GM10847 (cell line): ENCODE results near the gene SLC34A3.

Experiments
- POLR2A ChIP-seq: IDR thresholded peaks from 2 replicates; pipeline ENCODE4 v1.6.1; 2011; ENCODE audit not compliant: insufficient read length; ENCODE audit errors: extremely low read depth

Gene SLC34A3

DNA sequence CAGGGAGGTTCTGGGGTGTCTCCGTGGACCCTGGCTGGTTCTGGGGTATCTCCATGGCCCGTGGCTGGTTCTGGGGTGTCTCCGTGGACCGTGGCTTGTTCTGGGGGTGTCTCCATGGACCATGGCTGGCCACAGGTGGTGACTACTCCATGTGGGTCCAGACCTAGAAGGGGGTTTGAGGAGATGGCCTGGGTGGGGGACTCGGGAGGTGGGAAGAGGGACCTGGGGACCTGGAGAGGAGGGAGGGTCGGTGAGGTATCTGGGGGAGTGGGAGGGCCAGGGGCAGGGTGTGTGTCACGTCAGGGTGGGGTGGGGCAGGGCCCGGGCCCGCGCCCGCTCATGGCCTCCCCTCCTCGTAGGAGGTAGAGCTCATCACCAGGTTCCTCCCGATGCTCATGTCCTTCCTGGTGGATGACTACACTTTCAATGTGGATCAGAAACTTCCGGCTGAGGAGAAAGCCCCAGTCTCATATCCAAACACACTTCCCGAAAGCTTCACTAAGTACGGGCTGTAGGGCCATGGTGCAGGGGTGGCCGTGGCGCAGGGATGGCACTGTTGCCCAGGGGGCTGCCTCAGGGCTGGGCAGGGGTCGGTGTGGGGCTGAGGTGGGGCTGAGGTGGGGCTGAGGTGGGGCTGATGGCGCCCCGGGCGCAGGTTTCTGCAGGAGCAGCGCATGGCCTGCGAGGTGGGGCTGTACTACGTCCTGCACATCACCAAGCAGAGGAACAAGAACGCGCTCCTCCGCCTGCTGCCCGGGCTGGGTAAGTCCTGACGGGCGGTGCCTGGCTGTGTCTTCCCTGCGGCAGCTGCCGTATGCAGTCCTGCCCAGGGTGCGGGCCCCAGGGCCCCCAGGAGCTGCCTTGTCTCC is 36.1 kb downstream of the SLC34A3 start:
- no peak for TF ChIP-seq POLR2A

GRCh38 chr9:137267933-137268355 is 37.2 kb downstream of the SLC34A3 start:
- no peak for TF ChIP-seq POLR2A

- TF ChIP-seq POLR2A: no peak
Observed at GRCh38 chr9:137268538-137269201, 38.0 kb downstream of the SLC34A3 start.

DNA sequence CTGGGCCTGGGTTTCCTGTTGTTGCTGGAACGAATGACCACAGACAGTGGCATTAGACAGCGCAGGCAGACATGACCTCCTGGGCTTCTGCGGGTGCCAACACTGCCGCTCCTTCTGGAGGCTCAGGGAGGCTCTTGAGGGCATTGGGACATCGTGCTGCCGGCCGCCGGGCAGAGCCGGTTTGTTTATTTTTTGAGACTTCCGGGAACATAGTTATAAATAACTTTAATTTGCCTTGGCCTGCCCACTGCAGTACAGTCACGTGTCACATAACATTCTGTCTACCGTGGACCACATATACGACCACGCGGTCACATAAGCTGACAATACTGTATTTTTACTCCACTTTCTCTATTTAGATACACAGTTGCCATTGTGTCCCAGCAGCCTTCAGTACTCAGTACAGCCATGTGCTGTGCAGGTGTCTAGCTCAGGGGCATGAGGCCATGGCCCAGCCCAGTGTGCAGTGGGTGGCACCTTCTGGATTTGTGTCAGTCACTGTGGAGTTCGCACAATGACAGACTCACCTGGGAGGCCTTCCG is 38.6 kb downstream of the SLC34A3 start:
- TF ChIP-seq POLR2A: no peak

- no peak for TF ChIP-seq POLR2A
Observed at GRCh38 chr9:137270929-137271695, 40.4 kb downstream of the SLC34A3 start.

DNA sequence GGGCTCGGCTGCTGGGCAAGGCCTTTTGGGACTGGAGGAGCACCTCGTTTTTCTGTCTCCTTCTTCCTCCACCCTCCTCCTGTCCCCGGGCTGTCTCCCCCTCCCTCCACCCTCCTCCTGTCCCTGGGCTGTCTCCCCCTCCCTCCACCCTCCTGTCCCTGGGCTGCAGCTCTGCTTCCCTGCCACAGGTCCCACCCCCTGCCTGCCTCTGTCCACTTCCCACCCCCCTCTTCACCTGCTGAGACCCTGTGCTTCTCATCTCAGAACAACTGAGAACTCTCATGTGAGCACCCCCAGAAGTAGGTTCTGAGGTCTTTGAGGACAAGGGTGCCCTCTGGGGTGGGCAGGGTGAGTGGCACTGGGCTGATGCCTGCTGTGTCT is 41.0 kb downstream of the SLC34A3 start:
- no peak for TF ChIP-seq POLR2A

DNA sequence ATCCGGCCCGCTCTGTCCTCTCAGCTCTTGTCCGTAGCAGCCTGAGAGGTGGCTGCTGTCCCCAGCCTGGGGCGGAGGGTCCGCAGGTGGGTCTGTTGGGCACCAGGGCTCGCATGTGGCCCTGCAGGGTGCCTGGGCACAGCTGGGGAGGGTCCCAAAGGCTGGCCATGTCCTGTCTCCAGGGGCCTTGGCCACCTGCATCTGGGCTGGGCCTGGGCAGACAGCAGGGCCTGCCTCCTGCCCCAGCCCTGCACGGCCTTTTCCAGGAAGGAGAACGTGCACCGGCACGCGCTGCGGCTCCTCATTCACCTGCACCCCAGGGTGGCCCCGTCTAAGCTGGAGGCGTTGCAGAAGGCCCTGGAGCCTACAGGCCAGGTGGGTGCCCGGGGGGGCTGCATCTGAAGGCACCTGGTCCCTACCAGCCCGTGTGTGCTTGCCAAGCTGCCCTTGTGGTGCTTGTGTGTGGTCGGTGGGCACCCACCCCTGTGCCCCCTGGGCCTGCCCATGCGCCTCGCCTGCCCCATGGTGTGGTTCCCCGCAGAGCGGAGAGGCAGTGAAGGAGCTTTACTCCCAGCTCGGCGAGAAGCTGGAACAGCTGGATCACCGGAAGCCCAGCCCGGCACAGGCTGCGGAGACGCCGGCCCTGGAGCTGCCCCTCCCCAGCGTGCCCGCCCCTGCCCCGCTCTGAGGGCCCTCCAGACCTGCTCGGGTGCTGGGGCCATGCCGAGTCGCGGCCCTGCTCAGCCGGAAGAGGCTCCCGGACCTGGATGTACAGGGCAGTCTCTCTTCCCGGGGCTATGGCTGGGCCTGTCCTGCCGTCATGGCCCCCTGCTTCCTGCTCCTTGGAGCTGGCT is 41.8 kb downstream of the SLC34A3 start:
- no peak for TF ChIP-seq POLR2A

- no peak for TF ChIP-seq POLR2A
Observed at GRCh38 chr9:137273095-137273490, 42.4 kb downstream of the SLC34A3 start.

- TF ChIP-seq POLR2A: no peak
Observed at GRCh38 chr9:137273611-137274320, 43.1 kb downstream of the SLC34A3 start.

- no peak for TF ChIP-seq POLR2A
Observed at GRCh38 chr9:137275203-137275587, 44.5 kb downstream of the SLC34A3 start.

- no peak for TF ChIP-seq POLR2A
Observed at GRCh38 chr9:137275588-137276472, 45.1 kb downstream of the SLC34A3 start.

DNA sequence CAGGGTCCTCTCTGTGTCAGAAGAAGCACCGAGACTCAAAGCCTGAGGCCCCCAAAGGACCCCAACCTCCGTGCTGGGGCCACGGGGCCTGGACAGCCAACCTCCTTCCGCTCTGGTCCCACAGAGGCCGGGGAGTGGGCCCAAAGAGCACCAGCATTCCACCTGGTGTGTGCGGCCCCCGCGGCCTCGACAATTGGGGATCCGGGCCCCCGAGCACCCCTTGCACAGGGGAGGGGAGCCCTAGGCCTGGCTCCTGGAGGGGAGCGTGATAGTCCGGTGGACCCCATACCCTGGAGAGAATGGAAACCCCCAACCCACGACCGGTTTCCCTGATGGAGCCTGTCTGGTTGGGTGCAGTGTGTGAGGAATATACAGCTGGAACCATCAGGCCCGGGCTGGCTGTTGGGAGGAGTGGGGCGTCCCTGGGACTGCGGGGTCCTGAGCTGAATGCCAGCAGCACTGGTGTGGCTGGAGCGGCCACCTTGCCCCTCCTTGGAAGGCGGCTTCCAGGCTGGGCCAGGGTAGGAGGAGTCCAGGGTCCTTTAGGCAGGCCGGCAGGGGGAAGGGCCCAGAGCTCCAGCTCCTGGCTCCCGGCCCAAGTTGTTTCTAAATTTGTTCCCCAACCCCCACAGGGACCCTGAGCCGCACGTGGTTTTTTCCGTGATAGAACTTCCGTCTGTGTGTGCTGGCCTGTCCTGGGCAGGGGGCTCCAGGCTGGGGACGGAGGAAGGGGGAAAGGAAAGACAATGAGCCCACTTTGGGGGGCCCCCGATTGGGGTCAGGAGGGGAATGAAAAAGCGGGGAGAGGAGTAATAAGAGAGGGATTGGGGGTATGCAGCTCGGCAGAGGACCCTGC is 46.0 kb downstream of the SLC34A3 start:
- no peak for TF ChIP-seq POLR2A
